MM.1S (cell line): ENCODE measurements around the gene EPS8L2.

Experiments used
- DNase-seq: peaks from one replicate; pipeline ENCODE4 v3.0.0-alpha.2; 2015
- H2AFZ ChIP-seq: fragments of 300-600 bp; sonication (generic); 2 replicates; pipeline ENCODE4 v1.6.0; 2016; ENCODE audit warnings: antibody characterized with exemption, low read length
- H3F3A ChIP-seq: fragments of 300-600 bp; sonication (generic); 2 replicates; pipeline ENCODE4 v1.6.1; 2016; ENCODE audit warnings: mild to moderate bottlenecking, antibody characterized with exemption, low read length, moderate library complexity, mixed read lengths; ENCODE audit not compliant: insufficient read depth
- H3K27ac ChIP-seq: fragments of 300-600 bp; sonication (generic); 2 replicates; pipeline ENCODE4 v1.5.1; 2016; ENCODE audit warnings: mild to moderate bottlenecking, low read length
- H3K27me3 ChIP-seq: fragments of 300-600 bp; sonication (generic); replicated peaks from 2 replicates; pipeline ENCODE4 v1.6.0; 2016; ENCODE audit warnings: low read length; ENCODE audit not compliant: insufficient read depth
- H3K36me3 ChIP-seq: fragments of 300-600 bp; sonication (generic); replicated peaks from 2 replicates; pipeline ENCODE4 v1.6.1; 2016; ENCODE audit warnings: mild to moderate bottlenecking, low read length, mixed read lengths; ENCODE audit not compliant: insufficient read depth
- H3K4me1 ChIP-seq: fragments of 300-600 bp; sonication (generic); 2 replicates; pipeline ENCODE4 v1.6.1; 2016; ENCODE audit warnings: low read length, mixed read lengths
- H3K4me2 ChIP-seq: fragments of 300-600 bp; sonication (generic); 2 replicates; pipeline ENCODE4 v1.6.0; 2016; ENCODE audit warnings: low read depth, low read length
- H3K4me3 ChIP-seq: fragments of 300-600 bp; sonication (generic); 2 replicates; pipeline ENCODE4 v1.5.1; 2016; ENCODE audit warnings: low read length, mixed read lengths
- H3K79me2 ChIP-seq: fragments of 300-600 bp; sonication (generic); 2 replicates; pipeline ENCODE4 v1.6.1; 2016; ENCODE audit warnings: mixed run types, low read length, mixed read lengths
- H3K9ac ChIP-seq: fragments of 300-600 bp; sonication (generic); 2 replicates; pipeline ENCODE4 v1.6.1; 2016; ENCODE audit warnings: low read length, mixed read lengths
- H3K9me2 ChIP-seq: fragments of 300-600 bp; sonication (generic); replicated peaks from 2 replicates; pipeline ENCODE4 v1.6.1; 2016; ENCODE audit warnings: mild to moderate bottlenecking, low read length, mixed read lengths; ENCODE audit not compliant: insufficient read depth
- H3K9me3 ChIP-seq: fragments of 300-600 bp; sonication (generic); replicated peaks from 2 replicates; pipeline ENCODE4 v1.6.1; 2016; ENCODE audit warnings: mild to moderate bottlenecking, low read length, mixed read lengths; ENCODE audit not compliant: insufficient read depth
- H4K20me1 ChIP-seq: fragments of 300-600 bp; sonication (generic); 2 replicates; pipeline ENCODE4 v1.6.1; 2016; ENCODE audit warnings: mild to moderate bottlenecking, low read length, moderate library complexity, mixed read lengths; ENCODE audit not compliant: insufficient read depth
- CTCF ChIP-seq: fragments of 300-600 bp; sonication (generic); IDR thresholded peaks from 2 replicates; pipeline ENCODE4 v1.5.1; 2016; ENCODE audit warnings: antibody characterized with exemption, low read length, mixed read lengths
- EZH2 ChIP-seq: fragments of 300-600 bp; sonication (generic); optimal IDR thresholded peaks from 2 replicates; pipeline ENCODE3; 2017; ENCODE audit warnings: low read depth, mild to moderate bottlenecking, antibody characterized with exemption, low read length, mixed read lengths
- EZH2phosphoT487 ChIP-seq: fragments of 300-600 bp; sonication (generic); IDR thresholded peaks from 2 replicates; pipeline ENCODE4 v1.6.1; 2018; ENCODE audit warnings: antibody characterized with exemption, low read length

Gene EPS8L2

GRCh38 chr11:746289-747157, 40.5 kb downstream of the EPS8L2 start:
- Histone ChIP-seq H4K20me1 (no peaks in the 10 kb centered on the region), H3K9ac (peak overlapping the region; percentile 82), H3K36me3 (no peaks in the 10 kb centered on the region), H2AFZ (peak overlapping the region; percentile 96), H3K9me2 (no peaks in the 10 kb centered on the region), H3K27me3 (no peaks in the 10 kb centered on the region), H3K79me2 (peaks cover 42% of the 10 kb centered on the region), H3K27ac (peak overlapping the region; percentile 81), H3K4me3 (peak overlapping the region; percentile 75), H3K9me3 (no peaks in the 10 kb centered on the region), H3K4me2 (peak overlapping the region; percentile 100), H3F3A (peaks cover 13% of the 10 kb centered on the region), H3K4me1 (no peaks in the 10 kb centered on the region)
- no peak for TF ChIP-seq EZH2phosphoT487
- no peak for TF ChIP-seq EZH2
- TF ChIP-seq CTCF, result no peak
- peak; percentile 70 for DNase-seq

- no peaks in the 10 kb centered on the region for H4K20me1 ChIP-seq
- peak within 1 kb of the TSS; percentile 100 for H3K4me2 ChIP-seq
- TF ChIP-seq EZH2, result no peak
- TF ChIP-seq EZH2phosphoT487, result no peak
- no peak for TF ChIP-seq CTCF
- H2AFZ ChIP-seq, result peak within 1 kb of the TSS; percentile 96
- peak within 1 kb of the TSS; percentile 81 for H3K27ac ChIP-seq
- peaks cover 13% of the 10 kb centered on the region for H3F3A ChIP-seq
- no peaks in the 10 kb centered on the region for H3K9me3 ChIP-seq
- H3K36me3 ChIP-seq, result no peaks in the 10 kb centered on the region
- peak within 1 kb of the TSS; percentile 91 for H3K9ac ChIP-seq
- H3K79me2 ChIP-seq, result peaks cover 50% of the 10 kb centered on the region
- H3K4me3 ChIP-seq, result peak within 1 kb of the TSS; percentile 75
- no peaks in the 10 kb centered on the region for H3K9me2 ChIP-seq
- DNase-seq, result peak; percentile 95
- H3K4me1 ChIP-seq, result no peaks in the 10 kb centered on the region
- no peaks in the 10 kb centered on the region for H3K27me3 ChIP-seq
These were observed 41.4 kb downstream of the EPS8L2 start, which contains the start of gene TALDO1 for GRCh38 chr11:747158-748006. TSS of gene TALDO1 (plus strand) at chr11:747464. CDS start at chr11:747482, 18 bp downstream.

- peak overlapping the region; percentile 83 for H2AFZ ChIP-seq
- H3K4me3 ChIP-seq, result peak overlapping the region; percentile 75
- H3K9ac ChIP-seq, result peak overlapping the region; percentile 91
- H3F3A ChIP-seq, result peaks cover 13% of the 10 kb centered on the region
- peak overlapping the region; percentile 36; the same call in 1 of the 2 replicates for H3K27ac ChIP-seq
- H3K9me2 ChIP-seq, result no peaks in the 10 kb centered on the region
- H3K36me3 ChIP-seq, result no peaks in the 10 kb centered on the region
- H3K9me3 ChIP-seq, result no peaks in the 10 kb centered on the region
- no peaks in the 10 kb centered on the region for H3K4me1 ChIP-seq
- TF ChIP-seq EZH2 (no peak), CTCF (no peak), EZH2phosphoT487 (no peak)
- no peaks in the 10 kb centered on the region for H4K20me1 ChIP-seq
- H3K79me2 ChIP-seq, result peaks cover 56% of the 10 kb centered on the region
- H3K4me2 ChIP-seq, result peak overlapping the region; percentile 72
- H3K27me3 ChIP-seq, result no peaks in the 10 kb centered on the region
- DNase-seq, result peak; percentile 38
These were observed 42.0 kb downstream of the EPS8L2 start for GRCh38 chr11:748007-748359.
